ENCODE data around the gene COL1A1.

Gene COL1A1

DNA sequence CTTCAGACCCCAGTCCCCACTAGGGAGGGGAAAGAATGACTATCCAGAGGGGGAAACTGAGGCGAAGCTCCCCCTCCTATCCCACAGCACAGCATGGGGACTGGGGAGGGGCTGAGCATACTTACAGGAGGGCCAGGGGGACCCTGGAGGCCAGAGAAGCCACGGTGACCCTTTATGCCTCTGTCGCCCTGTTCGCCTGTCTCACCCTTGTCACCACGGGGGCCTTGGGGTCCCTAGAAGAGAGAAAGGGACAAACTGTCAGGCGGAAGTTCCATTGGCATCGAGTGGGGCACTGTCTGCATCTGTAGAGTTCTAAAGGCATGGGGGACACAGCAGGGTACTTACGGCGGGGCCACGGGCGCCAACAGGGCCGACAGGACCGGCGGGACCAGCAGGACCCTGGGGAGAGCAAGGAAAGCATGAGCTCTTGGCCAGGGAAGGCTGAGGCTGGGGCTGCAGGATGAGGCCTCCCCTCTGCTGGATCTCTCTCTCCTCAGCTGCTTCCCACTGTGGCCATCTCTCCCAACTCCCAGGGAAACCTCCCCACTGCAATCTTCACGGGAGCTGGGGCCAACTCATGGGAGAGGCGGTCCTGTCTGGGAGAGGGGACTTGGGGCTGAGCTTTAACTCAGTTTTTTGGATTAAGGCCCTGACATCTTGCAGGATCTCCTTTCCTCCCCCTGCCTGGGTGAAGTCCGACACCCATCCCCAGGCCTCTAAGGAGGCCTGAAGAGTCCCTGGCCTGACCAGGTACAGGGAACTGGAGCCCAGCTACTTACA lies 13.5 kb downstream of the COL1A1 start:
- TF ChIP-seq, protein P1, sequence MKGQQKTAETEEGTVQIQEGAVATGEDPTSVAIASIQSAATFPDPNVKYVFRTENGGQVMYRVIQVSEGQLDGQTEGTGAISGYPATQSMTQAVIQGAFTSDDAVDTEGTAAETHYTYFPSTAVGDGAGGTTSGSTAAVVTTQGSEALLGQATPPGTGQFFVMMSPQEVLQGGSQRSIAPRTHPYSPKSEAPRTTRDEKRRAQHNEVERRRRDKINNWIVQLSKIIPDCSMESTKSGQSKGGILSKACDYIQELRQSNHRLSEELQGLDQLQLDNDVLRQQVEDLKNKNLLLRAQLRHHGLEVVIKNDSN (IDR thresholded peaks at IDR 0.05): no peak
- TF ChIP-seq ZBTB7A (IDR thresholded peaks at IDR 0.05; ENCODE audit: low read depth): no peak
- TF ChIP-seq TAF1 (IDR thresholded peaks at IDR 0.05; ENCODE audit: low read depth): no peak
- TF ChIP-seq, protein P2, sequence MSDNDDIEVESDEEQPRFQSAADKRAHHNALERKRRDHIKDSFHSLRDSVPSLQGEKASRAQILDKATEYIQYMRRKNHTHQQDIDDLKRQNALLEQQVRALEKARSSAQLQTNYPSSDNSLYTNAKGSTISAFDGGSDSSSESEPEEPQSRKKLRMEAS (IDR thresholded peaks at IDR 0.05): no peak
- TF ChIP-seq EP300 (IDR thresholded peaks at IDR 0.05; ENCODE audit: borderline replicate concordance): no peak
- no peak for TF ChIP-seq NFIC (IDR thresholded peaks at IDR 0.05)
- no peak for TF ChIP-seq TEAD4 (IDR thresholded peaks at IDR 0.05)
- no peak for TF ChIP-seq TCF12 (IDR thresholded peaks at IDR 0.05; ENCODE audit: low read depth)
- TF ChIP-seq RAD21 (IDR thresholded peaks at IDR 0.05; ENCODE audit: low read depth): no peak
- no peak for TF ChIP-seq FOXM1 (IDR thresholded peaks at IDR 0.05; ENCODE audit: borderline replicate concordance, low read depth)
- no peak for TF ChIP-seq CEBPB (IDR thresholded peaks at IDR 0.05)
- no peak for TF ChIP-seq YY1 (IDR thresholded peaks at IDR 0.05; ENCODE audit: low read depth)
- no peak for TF ChIP-seq EGR1 (IDR thresholded peaks at IDR 0.05)
- TF ChIP-seq, protein P3, sequence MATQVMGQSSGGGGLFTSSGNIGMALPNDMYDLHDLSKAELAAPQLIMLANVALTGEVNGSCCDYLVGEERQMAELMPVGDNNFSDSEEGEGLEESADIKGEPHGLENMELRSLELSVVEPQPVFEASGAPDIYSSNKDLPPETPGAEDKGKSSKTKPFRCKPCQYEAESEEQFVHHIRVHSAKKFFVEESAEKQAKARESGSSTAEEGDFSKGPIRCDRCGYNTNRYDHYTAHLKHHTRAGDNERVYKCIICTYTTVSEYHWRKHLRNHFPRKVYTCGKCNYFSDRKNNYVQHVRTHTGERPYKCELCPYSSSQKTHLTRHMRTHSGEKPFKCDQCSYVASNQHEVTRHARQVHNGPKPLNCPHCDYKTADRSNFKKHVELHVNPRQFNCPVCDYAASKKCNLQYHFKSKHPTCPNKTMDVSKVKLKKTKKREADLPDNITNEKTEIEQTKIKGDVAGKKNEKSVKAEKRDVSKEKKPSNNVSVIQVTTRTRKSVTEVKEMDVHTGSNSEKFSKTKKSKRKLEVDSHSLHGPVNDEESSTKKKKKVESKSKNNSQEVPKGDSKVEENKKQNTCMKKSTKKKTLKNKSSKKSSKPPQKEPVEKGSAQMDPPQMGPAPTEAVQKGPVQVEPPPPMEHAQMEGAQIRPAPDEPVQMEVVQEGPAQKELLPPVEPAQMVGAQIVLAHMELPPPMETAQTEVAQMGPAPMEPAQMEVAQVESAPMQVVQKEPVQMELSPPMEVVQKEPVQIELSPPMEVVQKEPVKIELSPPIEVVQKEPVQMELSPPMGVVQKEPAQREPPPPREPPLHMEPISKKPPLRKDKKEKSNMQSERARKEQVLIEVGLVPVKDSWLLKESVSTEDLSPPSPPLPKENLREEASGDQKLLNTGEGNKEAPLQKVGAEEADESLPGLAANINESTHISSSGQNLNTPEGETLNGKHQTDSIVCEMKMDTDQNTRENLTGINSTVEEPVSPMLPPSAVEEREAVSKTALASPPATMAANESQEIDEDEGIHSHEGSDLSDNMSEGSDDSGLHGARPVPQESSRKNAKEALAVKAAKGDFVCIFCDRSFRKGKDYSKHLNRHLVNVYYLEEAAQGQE (IDR thresholded peaks at IDR 0.05; ENCODE audit: low read depth): no peak
- no peak for TF ChIP-seq CREB1 (IDR thresholded peaks at IDR 0.05; ENCODE audit: low read depth)

DNA sequence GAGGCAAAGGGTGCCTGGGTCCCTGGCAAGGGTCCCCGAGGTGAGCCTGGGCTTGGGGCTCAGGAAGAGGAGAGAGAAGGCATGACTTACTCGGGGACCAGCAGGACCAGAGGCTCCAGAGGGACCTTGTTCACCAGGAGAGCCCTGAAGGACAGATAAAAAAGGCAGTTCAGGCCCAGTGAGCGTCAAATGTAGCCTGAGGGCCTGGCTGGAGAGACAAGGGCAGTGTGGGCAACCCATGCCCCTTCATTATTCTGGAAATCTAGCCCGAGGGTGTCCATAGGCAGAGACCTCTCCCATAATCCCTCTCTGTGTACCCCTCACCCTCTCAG lies 14.1 kb downstream of the COL1A1 start:
- no peak for TF ChIP-seq TEAD4 (IDR thresholded peaks at IDR 0.05)
- TF ChIP-seq YY1 (IDR thresholded peaks at IDR 0.05; ENCODE audit: low read depth): no peak
- TF ChIP-seq RAD21 (IDR thresholded peaks at IDR 0.05; ENCODE audit: low read depth): no peak
- TF ChIP-seq NFIC (IDR thresholded peaks at IDR 0.05): no peak
- TF ChIP-seq TAF1 (IDR thresholded peaks at IDR 0.05; ENCODE audit: low read depth): no peak
- TF ChIP-seq CREB1 (IDR thresholded peaks at IDR 0.05; ENCODE audit: low read depth): no peak
- no peak for TF ChIP-seq ZBTB7A (IDR thresholded peaks at IDR 0.05; ENCODE audit: low read depth)
- no peak for TF ChIP-seq EGR1 (IDR thresholded peaks at IDR 0.05)
- no peak for TF ChIP-seq FOXM1 (IDR thresholded peaks at IDR 0.05; ENCODE audit: borderline replicate concordance, low read depth)
- no peak for TF ChIP-seq CEBPB (IDR thresholded peaks at IDR 0.05)
- TF ChIP-seq EP300 (IDR thresholded peaks at IDR 0.05; ENCODE audit: borderline replicate concordance): no peak
- TF ChIP-seq, protein P3 (IDR thresholded peaks at IDR 0.05; ENCODE audit: low read depth): no peak
- TF ChIP-seq, protein P2 (IDR thresholded peaks at IDR 0.05): no peak
- TF ChIP-seq TCF12 (IDR thresholded peaks at IDR 0.05; ENCODE audit: low read depth): no peak

DNA sequence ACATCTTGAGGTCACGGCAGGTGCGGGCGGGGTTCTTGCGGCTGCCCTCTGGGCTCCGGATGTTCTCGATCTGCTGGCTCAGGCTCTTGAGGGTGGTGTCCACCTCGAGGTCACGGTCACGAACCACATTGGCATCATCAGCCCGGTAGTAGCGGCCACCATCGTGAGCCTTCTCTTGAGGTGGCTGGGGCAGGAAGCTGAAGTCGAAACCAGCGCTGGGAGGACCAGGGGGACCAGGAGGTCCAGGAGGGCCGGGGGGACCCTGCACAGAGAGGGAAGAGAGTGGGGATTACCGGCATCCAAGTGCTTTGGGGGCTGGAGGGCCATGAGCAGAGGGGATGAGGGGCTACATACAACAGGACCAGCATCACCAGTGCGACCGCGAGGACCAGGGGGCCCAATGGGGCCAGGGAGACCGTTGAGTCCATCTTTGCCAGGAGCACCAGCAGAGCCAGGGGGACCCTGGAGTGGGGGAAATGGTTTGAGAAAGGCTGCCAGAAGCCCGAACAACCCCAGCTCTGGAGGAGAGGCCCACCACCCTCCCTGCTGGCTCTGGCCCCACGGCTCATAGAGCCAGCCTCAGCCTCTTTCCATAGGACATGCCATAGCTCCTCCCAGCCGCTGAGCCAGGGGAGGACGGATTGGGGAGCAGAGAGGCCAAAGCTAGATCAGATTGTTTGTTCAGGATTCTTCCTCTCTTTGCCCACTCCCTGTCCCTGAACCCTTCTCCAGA lies 14.6 kb downstream of the COL1A1 start:
- TF ChIP-seq TAF1 (IDR thresholded peaks at IDR 0.05; ENCODE audit: low read depth) (no peak), TCF12 (IDR thresholded peaks at IDR 0.05; ENCODE audit: low read depth) (no peak), CREB1 (IDR thresholded peaks at IDR 0.05; ENCODE audit: low read depth) (no peak), EGR1 (IDR thresholded peaks at IDR 0.05) (no peak), YY1 (IDR thresholded peaks at IDR 0.05; ENCODE audit: low read depth) (no peak), CEBPB (IDR thresholded peaks at IDR 0.05) (no peak), RAD21 (IDR thresholded peaks at IDR 0.05; ENCODE audit: low read depth) (no peak), TEAD4 (IDR thresholded peaks at IDR 0.05) (no peak), FOXM1 (IDR thresholded peaks at IDR 0.05; ENCODE audit: borderline replicate concordance, low read depth) (no peak), EP300 (IDR thresholded peaks at IDR 0.05; ENCODE audit: borderline replicate concordance) (no peak), NFIC (IDR thresholded peaks at IDR 0.05) (no peak), ZBTB7A (IDR thresholded peaks at IDR 0.05; ENCODE audit: low read depth) (no peak)
- TF ChIP-seq, protein P3 (IDR thresholded peaks at IDR 0.05; ENCODE audit: low read depth): no peak
- TF ChIP-seq, protein P2 (IDR thresholded peaks at IDR 0.05): no peak
- TF ChIP-seq, protein P1 (IDR thresholded peaks at IDR 0.05): no peak
